Measurements from ENCODE around the gene STAT5B.

The STAT5B gene

GRCh38 chr17:42283241-42284023 is 7.2 kb upstream of the STAT5B start:
- no peak for DNase-seq (ENCODE audit: low read depth)
- no peak for TF ChIP-seq CTCF (conservative IDR thresholded peaks at IDR 0.05; ENCODE audit: low read depth, low read length)
- no peak overlapping the region for H3K4me3 ChIP-seq (ENCODE audit: low read depth, low read length)

- TF ChIP-seq CTCF (conservative IDR thresholded peaks at IDR 0.05; ENCODE audit: low read depth, low read length) = no peak
- H3K4me3 ChIP-seq (ENCODE audit: low read depth, low read length) = no peak overlapping the region
These were observed 6.4 kb upstream of the STAT5B start for GRCh38 chr17:42282478-42283080.

GRCh38 chr17:42281571-42282096 is 5.4 kb upstream of the STAT5B start:
- H3K4me3 ChIP-seq (ENCODE audit: low read depth, low read length) = no peak overlapping the region
- no peak for DNase-seq (ENCODE audit: low read depth)
- no peak for TF ChIP-seq CTCF (conservative IDR thresholded peaks at IDR 0.05; ENCODE audit: low read depth, low read length)

More at GRCh38 chr17:42282478-42283080, 6.4 kb upstream of the STAT5B start:
- no peak for DNase-seq (ENCODE audit: low read depth)

- H3K4me3 ChIP-seq (ENCODE audit: low read depth, low read length) = no peak overlapping the region
- no peak for DNase-seq (ENCODE audit: low read depth)
- TF ChIP-seq CTCF (conservative IDR thresholded peaks at IDR 0.05; ENCODE audit: low read depth, low read length) = no peak
These were observed 3.8 kb upstream of the STAT5B start for GRCh38 chr17:42279776-42280630.

GRCh38 chr17:42277342-42277712 is 1.1 kb upstream of the STAT5B start:
- H3K4me3 ChIP-seq (ENCODE audit: low read depth, low read length) = no peak overlapping the region
- DNase-seq (ENCODE audit: low read depth) = no peak
- TF ChIP-seq CTCF (conservative IDR thresholded peaks at IDR 0.05; ENCODE audit: low read depth, low read length) = no peak

GRCh38 chr17:42276609-42277341 is 584 bp upstream of the STAT5B start:
- peak overlapping the region; percentile 80 for H3K4me3 ChIP-seq (ENCODE audit: low read depth, low read length)
- peak; percentile 89 for DNase-seq (ENCODE audit: low read depth)
- TF ChIP-seq CTCF (conservative IDR thresholded peaks at IDR 0.05; ENCODE audit: low read depth, low read length) = no peak
